ENCODE measurements around the gene NCAPG.
"Not testable (repeated sequence)": the region's sequence is repeated elsewhere in the genome, so short reads cannot be mapped to it uniquely, and the experiment has no call there.

The NCAPG gene

DNA sequence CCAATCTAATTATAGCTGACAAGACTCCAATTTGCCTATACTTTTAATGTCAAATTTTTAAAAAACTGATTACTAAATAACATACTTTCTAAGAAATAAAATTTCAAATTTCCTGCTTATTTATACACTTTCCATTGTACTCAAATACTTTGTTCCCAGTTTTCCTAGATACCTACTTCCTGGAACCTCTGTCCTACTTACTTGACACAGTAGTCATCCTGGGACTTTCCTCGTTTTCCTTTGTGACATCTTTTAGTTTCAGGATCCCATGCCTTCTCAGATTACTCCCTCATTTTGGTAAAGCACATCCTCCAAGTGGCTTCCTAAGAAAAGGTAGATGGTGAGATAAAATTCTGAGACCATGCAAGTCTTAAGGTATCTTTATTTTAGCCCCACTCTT is 16.0 kb upstream of the NCAPG start:
- no peak for DNase-seq (ENCODE audit: low read depth in 3 of 3, low spot score in 1 of 3)

DNA sequence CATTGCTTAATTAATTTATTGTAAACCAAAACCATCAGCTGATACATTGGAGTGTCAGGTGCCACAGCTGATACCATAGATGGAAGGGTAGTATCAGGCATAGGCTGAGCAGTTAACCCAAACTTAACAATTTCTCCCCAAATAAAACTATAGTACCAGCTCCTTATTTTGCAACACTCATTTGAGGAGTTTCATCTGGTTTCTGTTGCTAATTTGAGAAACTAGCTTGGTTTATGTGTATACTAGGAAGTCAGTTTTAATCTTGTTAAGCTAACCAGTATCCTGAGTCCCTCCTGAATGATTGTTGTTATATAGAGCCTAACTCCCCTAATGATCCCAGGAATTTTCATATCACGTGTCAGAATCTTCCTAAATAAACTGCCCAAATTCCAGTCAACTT is 13.0 kb upstream of the NCAPG start:
- no peak for DNase-seq (ENCODE audit: low read depth in 3 of 3, low spot score in 1 of 3)

DNA sequence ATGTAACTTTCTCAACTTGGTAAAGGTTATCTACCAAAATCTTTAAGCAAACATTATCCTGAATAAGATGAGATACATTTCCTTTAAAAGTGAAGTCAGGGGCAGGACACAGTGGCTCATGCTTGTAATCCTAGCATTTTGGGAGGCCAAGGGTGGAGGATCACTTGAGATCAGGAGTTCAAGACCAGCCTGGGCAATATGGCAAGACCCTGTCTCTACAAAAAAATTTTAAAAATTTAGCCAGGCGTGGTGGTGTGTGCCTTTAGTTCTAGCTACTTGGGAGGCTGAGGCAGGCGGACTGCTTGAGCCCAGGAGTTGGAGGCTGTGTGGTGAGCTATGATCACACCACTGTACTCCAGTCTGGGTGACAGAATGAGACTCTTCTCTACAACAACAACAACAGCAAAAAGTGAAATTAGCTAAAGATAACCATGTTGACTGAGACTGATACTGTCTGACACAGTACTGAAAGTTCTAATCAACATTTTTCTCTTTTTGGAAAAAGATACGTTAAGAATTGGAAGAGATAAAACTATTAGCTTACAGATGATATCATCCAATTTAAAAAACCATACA is 5.1 kb upstream of the NCAPG start:
- DNase-seq (ENCODE audit: low read depth in 3 of 3, low spot score in 1 of 3): no peak

DNA sequence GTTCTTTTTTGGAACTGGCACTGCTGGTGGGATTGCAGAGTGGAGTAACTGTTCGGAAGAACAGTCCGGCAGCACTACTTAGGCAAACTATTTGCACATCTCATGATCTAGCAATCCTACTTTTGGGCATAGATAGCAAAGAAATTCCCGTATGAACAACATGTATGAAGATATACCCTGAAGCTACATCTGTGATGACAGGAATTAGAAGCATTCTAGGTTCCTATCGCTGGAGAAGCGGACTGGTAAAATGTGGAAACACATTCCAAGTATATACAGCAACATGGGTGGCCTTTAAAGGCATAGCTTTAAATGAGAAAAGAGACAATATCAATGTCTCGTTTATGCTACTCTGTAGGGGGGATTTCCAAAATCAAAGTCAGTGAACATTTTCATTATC is 3.3 kb upstream of the NCAPG start:
- DNase-seq (ENCODE audit: low read depth in 3 of 3, low spot score in 1 of 3): no peak

DNA sequence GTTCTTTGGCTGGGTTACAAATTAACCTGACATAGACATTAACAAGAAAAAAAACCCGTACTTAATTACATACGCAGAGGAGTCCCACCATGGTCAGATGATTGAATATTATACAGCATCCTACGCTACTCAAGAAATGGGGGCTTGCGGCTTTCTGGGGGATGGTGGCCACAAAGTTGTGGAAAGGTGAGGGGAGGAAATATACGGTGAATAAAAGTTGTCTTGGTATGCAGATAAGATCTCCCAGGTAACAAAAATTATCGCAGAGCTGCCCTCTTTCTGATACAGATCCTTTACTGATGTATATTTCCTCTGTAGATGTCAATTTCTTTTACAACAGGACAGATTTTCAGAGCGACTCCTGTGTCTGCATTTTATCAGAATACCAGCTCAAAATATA is 1.1 kb upstream of the NCAPG start:
- no peak for DNase-seq (ENCODE audit: low read depth in 3 of 3, low spot score in 1 of 3)

DNA sequence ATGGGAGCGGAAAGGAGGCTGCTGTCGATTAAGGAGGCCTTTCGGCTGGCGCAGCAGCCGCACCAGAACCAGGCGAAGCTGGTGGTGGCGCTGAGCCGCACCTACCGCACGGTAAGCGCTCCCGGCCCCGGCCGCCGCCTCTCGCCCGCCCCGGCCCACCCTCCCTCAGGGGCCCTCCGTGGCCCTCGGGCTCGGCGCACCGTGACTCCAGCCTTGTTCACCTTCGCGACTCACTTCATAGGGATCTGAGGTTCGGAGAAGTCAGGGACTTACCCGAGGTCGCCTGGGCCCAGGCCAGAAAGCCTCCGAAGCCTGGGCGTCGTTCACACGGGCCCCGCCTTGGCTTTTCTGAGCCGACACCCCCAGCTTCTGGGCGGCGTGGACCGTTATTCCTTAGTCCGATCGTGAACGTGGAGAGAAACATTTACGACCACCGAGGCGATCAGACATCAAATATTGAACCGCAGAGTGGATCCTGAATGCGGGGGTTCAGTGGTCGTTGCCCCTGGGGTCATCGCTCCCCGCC is 362 bp downstream of the NCAPG start:
- no peak for DNase-seq (ENCODE audit: low read depth in 3 of 3, low spot score in 1 of 3)

DNA sequence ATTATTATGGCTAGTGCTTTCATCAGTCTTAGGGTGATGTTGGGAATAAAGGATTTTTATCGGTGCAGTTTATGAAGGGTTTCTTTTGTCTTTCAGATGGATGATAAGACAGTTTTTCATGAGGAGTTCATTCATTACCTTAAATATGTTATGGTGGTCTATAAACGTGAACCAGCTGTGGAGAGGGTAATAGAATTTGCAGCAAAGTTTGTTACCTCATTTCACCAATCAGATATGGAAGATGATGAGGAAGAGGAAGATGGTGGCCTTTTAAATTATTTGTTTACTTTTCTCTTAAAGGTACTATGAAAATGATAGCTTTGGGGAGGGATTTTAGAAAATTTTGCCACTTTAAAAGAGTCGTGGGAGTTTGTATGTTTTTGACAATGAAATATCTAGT is 1.3 kb downstream of the NCAPG start:
- DNase-seq (ENCODE audit: low read depth in 3 of 3, low spot score in 1 of 3): no peak

DNA sequence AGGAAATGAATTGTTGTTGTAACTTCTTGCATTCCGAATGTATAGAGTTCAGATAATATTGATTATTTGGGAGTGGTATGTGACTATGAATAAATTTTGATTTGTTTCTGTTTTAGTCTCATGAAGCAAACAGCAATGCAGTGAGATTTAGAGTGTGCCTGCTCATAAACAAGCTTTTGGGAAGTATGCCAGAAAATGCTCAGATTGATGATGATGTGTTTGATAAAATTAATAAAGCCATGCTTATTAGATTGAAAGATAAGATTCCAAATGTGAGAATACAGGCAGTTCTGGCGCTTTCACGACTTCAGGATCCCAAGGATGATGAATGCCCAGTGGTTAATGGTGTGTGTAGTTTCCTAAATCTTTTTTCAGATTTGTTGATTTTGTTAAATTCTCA is 2.0 kb downstream of the NCAPG start:
- DNase-seq (ENCODE audit: low read depth in 3 of 3, low spot score in 1 of 3): no peak

DNA sequence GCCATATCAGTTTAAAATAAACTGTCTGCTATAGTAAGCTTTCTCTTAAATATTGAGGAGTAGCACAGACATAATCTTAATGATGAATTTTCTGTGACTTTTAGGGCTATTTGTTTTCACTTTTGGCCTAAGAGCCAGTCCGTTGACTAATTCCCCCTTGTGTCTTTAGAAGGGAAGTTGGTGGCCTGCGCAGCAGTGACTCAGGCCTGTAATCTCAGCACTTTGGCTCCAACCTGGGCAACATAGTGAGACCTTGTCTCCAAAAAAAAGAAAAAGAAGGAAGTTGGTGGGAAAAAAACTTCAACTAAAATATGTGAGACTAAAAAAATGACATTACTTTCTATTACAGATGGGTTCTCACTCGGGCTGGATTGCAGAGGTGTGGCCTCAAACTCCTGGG is 3.4 kb downstream of the NCAPG start:
- no peak for DNase-seq (ENCODE audit: low read depth in 3 of 3, low spot score in 1 of 3)

DNA sequence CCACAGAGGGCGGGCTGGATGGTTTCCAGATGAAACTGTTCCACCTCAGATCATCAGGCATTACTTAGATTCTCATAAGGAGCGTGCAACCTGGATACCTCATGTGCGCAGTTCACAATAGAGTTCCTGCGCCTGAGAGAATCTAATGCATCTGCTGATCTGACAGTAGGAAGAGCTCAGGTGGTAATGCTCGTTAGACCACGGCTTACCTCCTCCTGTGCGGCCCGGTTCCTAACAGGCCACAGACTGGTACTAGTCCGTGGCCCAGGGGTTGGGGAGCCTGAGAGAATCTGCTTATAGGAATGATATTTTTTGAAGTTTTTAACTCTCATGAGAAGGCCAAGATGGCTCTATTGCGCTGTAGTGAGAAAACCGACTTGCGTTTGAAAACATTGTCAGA is 5.4 kb downstream of the NCAPG start:
- no peak for DNase-seq (ENCODE audit: low read depth in 3 of 3, low spot score in 1 of 3)

DNA sequence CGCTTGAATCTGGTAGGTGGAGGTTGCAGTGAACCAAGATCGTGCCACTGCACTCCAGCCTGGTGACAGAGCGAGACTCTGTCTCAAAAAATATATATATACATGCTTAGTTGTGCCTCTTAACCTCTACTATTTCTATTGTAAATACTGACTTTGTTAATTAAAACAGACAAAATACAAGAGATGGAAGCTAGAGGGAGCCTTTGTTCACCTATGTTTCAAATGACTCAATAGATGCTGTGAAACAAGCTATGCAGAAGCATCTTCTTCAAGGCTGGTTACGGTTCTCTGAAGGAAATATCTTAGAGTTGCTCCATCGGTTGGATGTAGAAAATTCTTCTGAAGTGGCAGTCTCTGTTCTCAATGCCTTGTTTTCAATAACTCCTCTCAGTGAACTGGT is 6.2 kb downstream of the NCAPG start:
- no peak for DNase-seq (ENCODE audit: low read depth in 3 of 3, low spot score in 1 of 3)

DNA sequence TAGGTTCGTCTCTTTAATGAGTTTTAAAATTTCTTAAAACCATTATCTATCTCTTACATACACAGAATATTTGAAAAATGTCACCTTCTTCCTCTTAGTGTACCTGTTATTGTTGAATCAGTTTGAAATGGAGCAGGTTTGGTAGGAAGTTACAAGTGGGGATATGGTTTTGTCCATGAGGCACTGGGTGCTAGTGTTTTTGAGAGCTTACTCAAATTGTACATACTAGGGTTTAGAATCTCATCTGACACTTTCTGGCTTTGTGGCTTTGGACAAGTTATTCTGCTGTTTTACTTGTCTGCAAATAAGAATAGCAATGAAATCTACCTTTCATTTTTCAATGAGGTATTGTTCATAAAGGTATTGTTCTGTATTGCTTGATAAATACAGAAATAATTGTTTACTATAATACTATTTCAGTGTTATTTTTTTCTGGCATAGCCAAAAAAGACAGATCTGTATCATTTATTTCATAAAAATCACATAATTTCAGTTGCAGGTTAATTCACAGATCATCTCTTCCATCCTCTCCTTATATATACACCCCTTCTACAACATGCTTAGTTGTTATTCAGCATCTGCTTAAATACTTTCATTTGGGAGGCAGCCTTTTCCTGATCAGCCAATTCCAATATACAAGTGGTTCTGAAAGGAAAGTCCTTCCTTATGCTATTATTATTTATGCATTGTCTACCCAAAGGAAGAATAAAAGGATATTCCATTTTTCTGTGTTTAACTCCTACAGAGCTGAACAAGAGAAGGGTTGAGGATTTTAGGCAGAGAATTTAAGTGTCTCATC is 13.3 kb downstream of the NCAPG start:
- DNase-seq (ENCODE audit: low read depth in 3 of 3, low spot score in 1 of 3): no peak

DNA sequence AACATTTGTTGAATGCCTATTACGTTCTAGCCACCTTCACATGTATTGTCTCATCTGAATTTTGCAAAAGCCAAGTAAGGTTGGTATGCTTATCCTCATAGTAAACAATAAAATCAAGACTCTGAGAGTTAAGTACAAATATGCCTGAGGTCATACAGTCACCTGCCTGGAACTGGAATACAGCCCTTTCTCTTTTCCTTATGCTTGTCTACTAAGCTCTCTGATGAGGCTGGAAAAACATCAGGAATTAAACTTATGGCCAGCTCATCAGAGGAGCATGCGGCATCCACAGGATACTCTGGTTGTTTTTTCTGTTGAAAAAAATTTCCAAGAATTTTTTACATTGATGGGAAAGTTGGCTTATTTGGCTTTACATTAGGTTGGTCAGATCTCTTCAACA is 35.5 kb downstream of the NCAPG start:
- no peak for DNase-seq (ENCODE audit: low read depth in 3 of 3, low spot score in 1 of 3)

DNA sequence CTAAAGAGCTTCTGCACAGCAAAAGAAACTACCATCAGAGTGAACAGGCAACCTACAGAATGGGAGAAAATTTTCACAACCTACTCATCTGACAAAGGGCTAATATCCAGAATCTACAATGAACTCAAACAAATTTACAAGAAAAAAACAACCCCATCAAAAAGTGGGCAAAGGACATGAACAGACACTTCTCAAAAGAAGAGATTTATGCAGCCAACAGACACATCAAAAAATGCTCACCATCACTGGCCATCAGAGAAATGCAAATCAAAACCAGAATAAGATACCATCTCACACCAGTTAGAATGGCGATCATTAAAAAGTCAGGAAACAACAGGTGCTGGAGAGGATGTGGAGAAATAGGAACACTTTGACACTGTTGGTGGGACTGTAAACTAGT is 39.5 kb downstream of the NCAPG start:
- DNase-seq (ENCODE audit: low read depth in 3 of 3, low spot score in 1 of 3): not testable (repeated sequence)

DNA sequence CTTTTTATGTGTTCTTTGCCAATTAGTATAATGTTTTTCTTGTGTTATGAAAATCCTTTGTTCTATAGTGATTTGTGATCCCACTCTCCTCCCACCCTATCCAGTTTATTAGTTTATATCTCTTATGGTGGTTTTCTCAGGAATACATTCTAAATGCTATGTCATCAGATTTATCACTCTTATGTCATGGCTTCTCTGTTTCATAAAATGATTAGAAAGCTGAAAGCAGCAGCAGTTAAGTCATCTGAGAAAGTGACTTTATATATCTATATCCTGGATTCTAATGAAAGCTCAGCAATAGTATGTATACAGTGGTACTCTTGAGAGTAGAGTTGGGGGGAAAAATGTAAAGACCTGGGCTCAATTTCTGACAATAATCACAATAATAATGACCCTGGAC is 41.2 kb downstream of the NCAPG start:
- DNase-seq (ENCODE audit: low read depth in 3 of 3, low spot score in 1 of 3): no peak

DNA sequence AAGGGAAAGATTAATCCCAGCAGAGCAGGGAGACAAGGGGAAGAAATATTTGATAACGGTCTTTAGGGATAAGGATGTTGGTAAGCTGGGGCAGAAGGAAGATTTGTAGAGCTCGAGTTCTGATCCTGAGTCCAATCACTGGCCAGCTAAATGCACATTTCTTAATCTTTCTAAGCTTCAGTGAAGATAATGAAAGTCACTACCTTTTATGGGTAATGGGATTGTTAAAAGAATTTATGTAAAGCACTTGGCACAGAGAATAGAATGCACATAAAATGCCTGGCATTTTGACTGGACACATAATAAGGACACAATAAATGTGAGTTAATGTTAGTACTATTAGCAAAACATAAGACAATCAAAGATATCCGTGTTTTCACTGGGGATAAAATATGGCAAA is 43.3 kb downstream of the NCAPG start:
- no peak for DNase-seq (ENCODE audit: low read depth in 3 of 3, low spot score in 1 of 3)

DNA sequence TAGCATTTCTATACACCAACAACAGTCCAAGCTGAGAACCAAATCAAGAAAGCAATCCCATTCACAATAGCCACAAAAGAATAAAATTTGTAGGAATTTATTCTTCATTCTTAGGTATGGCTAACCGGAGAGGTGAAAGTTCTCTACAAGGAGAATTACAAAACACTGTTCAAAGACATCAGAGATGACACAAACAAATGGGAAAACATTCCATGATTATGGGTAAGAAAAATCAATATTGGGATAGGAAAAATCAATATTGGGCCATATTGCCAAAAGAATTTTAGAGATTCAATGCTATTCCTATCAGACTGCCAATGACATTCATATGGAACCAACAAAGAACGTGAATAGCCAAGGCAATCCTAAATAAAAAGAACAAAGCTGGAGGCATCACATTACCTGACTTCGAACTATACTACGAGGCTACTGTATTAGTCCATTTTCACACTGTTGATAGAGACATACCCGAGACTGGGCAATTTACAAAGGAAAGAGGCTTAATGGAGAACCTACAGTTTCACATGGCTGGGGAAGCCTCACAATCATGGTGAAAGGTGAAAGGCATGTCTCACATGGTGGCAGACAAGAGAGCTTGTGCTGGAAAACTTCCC is 49.1 kb downstream of the NCAPG start:
- DNase-seq (ENCODE audit: low read depth in 3 of 3, low spot score in 1 of 3): no peak

DNA sequence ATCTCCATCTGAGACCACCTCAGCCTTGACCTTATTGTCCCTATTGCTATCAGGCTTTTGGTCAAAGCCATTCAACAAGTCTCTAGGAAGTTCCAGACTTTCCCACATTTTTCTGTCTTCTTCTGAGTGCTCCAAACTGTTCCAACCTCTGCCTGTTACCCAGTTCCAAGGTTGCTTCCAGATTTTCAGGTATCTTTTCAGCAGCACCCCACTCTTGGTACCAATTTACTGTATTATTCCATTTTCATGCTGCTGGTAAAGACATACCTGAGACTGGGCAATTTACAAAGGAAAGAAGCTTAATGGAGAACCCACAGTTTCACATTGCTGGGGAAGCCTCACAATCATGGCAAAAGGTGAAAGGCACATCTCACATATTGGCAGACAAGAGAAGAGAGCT is 51.1 kb downstream of the NCAPG start:
- DNase-seq (ENCODE audit: low read depth in 3 of 3, low spot score in 1 of 3): not testable (repeated sequence)

DNA sequence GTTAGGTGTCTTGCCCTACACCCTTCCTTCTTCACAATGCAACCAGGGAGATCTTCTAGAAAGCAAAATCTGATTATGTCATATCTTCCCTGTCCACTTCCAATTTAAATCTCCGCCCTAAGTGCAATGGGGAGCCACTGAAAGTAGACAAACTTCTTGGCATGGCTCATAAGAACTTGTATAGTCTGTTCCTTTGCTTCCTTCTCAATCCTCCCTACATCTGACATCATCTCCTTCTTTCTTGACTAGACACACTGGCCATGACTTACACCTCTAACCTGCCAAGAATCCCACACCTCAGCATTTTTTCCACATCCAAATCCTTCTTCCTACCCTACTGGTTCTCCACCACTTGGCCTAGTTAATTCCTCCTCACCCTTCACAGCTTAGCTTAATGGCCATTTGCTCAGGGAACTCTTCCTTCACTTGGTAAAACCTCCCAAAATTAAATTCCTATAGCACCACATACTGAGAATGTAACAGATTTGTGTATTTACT is 55.1 kb downstream of the NCAPG start:
- DNase-seq (ENCODE audit: low read depth in 3 of 3, low spot score in 1 of 3): no peak

DNA sequence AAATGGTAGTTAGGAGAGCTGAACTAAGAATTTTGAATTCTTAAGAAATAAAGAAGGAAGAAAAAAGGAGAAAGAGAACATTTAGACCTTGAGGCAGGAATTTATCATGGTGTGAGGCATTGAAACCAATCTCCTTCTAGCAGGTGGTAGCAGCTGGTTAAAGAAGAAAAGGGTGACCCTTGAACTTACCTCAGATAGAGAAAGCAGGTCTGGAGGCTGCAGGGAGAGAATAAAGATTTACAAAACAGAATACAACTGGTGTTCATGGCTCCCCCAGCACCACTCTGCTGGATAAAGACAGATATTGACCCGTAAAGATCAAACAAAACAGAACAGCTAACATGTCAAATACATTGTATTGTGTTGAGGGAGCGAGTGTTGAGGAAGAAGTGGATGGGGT is 56.0 kb downstream of the NCAPG start:
- no peak for DNase-seq (ENCODE audit: low read depth in 3 of 3, low spot score in 1 of 3)

DNA sequence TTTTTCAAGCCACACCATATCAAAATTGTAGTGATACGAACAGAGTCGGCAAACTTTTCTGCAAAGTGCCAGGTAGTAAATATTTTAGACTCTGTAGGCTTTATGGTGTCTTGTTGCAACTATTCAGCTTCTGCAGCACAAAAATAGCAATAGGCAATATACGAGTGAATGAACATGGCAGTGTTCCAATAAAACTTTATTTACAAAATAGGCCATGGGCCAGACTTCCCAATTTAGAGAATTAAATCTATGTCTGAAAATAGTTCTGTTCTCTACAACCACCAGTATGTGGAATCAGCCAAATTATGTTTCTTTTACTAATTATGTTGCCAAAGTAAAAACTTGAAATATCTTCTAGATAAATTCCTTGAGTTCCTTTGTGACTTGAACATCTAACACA is 56.5 kb downstream of the NCAPG start:
- DNase-seq (ENCODE audit: low read depth in 3 of 3, low spot score in 1 of 3): no peak

DNA sequence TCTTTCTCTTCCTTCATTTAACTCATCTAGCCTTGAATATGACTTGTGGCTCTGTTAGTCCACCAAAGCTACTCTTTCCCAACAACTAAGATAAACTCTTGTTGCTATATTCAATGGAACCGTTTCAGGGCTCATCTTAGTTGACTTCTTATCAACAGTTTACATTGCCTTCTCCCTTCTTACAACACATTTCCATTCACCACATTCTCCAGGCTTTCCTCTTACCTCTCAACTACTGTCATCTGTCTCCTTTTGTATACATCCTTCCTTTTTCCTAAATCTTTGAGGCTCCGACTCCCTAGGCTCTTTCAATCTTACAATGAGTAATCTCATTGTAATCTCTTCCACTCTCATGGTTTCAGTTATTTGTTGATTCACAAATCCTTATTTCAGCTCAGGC is 58.5 kb downstream of the NCAPG start:
- no peak for DNase-seq (ENCODE audit: low read depth in 3 of 3, low spot score in 1 of 3)

Measured in stimulated activated CD4-positive, alpha-beta T cell treated with anti-CD3 and anti-CD28 coated beads, TNF-alpha, amount 100 ng/mL, for 1 hour (primary cell).